ENCODE data around the gene GALNT18.
A peak's percentile ranks its signal among the peaks of the same experiment; 100 is the strongest.

Gene GALNT18

DNA sequence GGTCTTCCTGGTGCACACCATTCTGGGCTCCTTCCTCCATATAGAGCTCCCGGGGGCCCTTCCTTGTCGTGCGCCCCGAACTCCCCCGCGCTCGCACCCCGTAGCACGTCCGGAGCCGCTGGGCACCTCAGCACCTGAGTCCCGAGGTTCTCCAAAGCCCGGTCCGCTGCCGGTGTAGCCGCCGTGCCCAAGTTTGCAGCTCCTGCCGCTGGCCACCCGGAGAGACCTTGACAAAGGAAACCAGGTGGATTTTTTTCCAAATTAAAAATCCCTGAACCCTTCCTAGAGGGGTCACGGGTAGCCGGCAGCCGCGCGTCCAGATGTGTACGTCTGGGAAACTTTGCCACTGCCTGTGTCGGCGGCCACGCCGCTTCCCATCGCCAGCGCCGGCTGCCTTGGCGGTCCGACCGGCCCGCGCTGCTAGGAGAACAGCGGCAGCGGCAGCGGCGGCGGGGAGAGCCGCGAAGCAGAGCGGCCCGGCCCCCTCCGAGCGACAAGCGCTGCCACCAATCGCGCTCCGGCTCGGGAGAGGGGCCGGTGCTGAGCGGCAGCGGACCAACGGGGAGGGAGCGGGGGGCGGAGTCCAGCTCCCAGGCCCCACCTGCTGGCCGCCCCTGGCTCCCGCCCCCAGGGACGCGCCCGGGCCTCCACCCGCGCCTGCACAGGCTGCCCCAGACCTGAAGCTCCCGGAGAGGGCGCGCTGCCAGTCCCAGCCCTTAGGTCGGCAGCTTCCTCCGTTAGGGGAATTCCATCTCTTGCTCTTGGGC, at the start of gene GALNT18:
GALNT18 (minus strand) TSS at position 433 of the 767 bp plus-strand sequence.
- peak; percentile 99 for ATAC-seq
- TF ChIP-seq ZFP3 (CRISPR knock-in tag; IDR thresholded peaks at IDR 0.05), result no peak
- no peak for TF ChIP-seq CSRNP3 (CRISPR knock-in tag; IDR thresholded peaks at IDR 0.05)
- no peak for TF ChIP-seq ZNF8 (CRISPR knock-in tag; IDR thresholded peaks at IDR 0.05)
- TF ChIP-seq ZFP30 (CRISPR knock-in tag; IDR thresholded peaks at IDR 0.05), result no peak
- TF ChIP-seq CREB5 (CRISPR knock-in tag; IDR thresholded peaks at IDR 0.05; ENCODE audit: low read depth), result no peak
- no peak for TF ChIP-seq TOX (CRISPR knock-in tag; IDR thresholded peaks at IDR 0.05; ENCODE audit: borderline replicate concordance)
- no peak for TF ChIP-seq GLIS3 (CRISPR knock-in tag; IDR thresholded peaks at IDR 0.05)
- TF ChIP-seq, protein P1, sequence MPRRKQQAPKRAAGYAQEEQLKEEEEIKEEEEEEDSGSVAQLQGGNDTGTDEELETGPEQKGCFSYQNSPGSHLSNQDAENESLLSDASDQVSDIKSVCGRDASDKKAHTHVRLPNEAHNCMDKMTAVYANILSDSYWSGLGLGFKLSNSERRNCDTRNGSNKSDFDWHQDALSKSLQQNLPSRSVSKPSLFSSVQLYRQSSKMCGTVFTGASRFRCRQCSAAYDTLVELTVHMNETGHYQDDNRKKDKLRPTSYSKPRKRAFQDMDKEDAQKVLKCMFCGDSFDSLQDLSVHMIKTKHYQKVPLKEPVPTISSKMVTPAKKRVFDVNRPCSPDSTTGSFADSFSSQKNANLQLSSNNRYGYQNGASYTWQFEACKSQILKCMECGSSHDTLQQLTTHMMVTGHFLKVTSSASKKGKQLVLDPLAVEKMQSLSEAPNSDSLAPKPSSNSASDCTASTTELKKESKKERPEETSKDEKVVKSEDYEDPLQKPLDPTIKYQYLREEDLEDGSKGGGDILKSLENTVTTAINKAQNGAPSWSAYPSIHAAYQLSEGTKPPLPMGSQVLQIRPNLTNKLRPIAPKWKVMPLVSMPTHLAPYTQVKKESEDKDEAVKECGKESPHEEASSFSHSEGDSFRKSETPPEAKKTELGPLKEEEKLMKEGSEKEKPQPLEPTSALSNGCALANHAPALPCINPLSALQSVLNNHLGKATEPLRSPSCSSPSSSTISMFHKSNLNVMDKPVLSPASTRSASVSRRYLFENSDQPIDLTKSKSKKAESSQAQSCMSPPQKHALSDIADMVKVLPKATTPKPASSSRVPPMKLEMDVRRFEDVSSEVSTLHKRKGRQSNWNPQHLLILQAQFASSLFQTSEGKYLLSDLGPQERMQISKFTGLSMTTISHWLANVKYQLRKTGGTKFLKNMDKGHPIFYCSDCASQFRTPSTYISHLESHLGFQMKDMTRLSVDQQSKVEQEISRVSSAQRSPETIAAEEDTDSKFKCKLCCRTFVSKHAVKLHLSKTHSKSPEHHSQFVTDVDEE (CRISPR knock-in tag; IDR thresholded peaks at IDR 0.05), result no peak
- no peak for TF ChIP-seq RARB (CRISPR knock-in tag; IDR thresholded peaks at IDR 0.05)
- no peak for TF ChIP-seq CSDC2 (CRISPR knock-in tag; IDR thresholded peaks at IDR 0.05)
- TF ChIP-seq ZNF70 (CRISPR knock-in tag; IDR thresholded peaks at IDR 0.05), result no peak
- TF ChIP-seq ARNTL (CRISPR knock-in tag; IDR thresholded peaks at IDR 0.05; ENCODE audit: borderline replicate concordance, low read depth), result no peak
- TF ChIP-seq PPARA (CRISPR knock-in tag; IDR thresholded peaks at IDR 0.05; ENCODE audit: borderline replicate concordance), result no peak
- no peak for TF ChIP-seq ISL1 (CRISPR knock-in tag; IDR thresholded peaks at IDR 0.05)
- TF ChIP-seq ZC3H10 (CRISPR knock-in tag; IDR thresholded peaks at IDR 0.05), result no peak
- no peak for TF ChIP-seq TCF4 (CRISPR knock-in tag; IDR thresholded peaks at IDR 0.05; ENCODE audit: borderline replicate concordance)
- TF ChIP-seq OSR1 (CRISPR knock-in tag; IDR thresholded peaks at IDR 0.05), result no peak
- TF ChIP-seq ZNF565 (CRISPR knock-in tag; conservative IDR thresholded peaks at IDR 0.05; ENCODE audit: low read depth), result no peak
- no peak for TF ChIP-seq ESRRG (CRISPR knock-in tag; IDR thresholded peaks at IDR 0.05)
- TF ChIP-seq BACH2 (CRISPR knock-in tag; IDR thresholded peaks at IDR 0.05; ENCODE audit: borderline replicate concordance), result no peak

DNA sequence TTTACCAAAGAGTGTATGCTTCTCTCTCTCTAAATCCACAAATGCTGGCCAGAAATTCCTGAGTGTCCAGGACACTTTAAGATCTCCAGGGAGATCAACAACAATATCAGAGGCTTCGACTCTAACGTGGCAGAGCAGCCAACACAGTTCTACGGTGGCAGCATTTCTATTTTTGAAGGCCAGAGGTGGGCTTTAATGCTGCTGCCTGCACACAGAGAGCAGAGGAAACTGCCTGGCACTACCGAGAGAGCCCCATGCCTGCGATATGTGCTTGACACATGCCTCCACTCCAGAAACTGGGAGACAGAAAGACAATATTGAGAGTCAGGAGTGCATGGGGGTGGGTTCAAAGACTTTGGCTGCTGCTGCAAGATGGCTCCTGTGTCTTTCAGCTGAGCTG, 48.8 kb upstream of the GALNT18 start:
- no peak for ATAC-seq
- TF ChIP-seq PPARA (CRISPR knock-in tag; IDR thresholded peaks at IDR 0.05; ENCODE audit: borderline replicate concordance) (no peak), ZNF70 (CRISPR knock-in tag; IDR thresholded peaks at IDR 0.05) (no peak), ISL1 (CRISPR knock-in tag; IDR thresholded peaks at IDR 0.05) (no peak), RARB (CRISPR knock-in tag; IDR thresholded peaks at IDR 0.05) (no peak), TCF4 (CRISPR knock-in tag; IDR thresholded peaks at IDR 0.05; ENCODE audit: borderline replicate concordance) (no peak), OSR1 (CRISPR knock-in tag; IDR thresholded peaks at IDR 0.05) (no peak), TOX (CRISPR knock-in tag; IDR thresholded peaks at IDR 0.05; ENCODE audit: borderline replicate concordance) (no peak), ARNTL (CRISPR knock-in tag; IDR thresholded peaks at IDR 0.05; ENCODE audit: borderline replicate concordance, low read depth) (no peak), BACH2 (CRISPR knock-in tag; IDR thresholded peaks at IDR 0.05; ENCODE audit: borderline replicate concordance) (no peak), CSRNP3 (CRISPR knock-in tag; IDR thresholded peaks at IDR 0.05) (no peak), ESRRG (CRISPR knock-in tag; IDR thresholded peaks at IDR 0.05) (no peak), ZFP30 (CRISPR knock-in tag; IDR thresholded peaks at IDR 0.05) (no peak), GLIS3 (CRISPR knock-in tag; IDR thresholded peaks at IDR 0.05) (no peak), CREB5 (CRISPR knock-in tag; IDR thresholded peaks at IDR 0.05; ENCODE audit: low read depth) (no peak), SNAI2 (CRISPR knock-in tag; IDR thresholded peaks at IDR 0.05) (no peak)

Measured in SK-N-SH treated with all-trans-retinoic acid at 6 μM for 48 hours (cell line).